CD8-positive, alpha-beta memory T cell (primary cell): Measurements from ENCODE around the gene CDCA7. TPM values are rescaled to one million over a fixed set of nuclear protein-coding genes. Genes with fewer than 3 reads are reported as not detected.
A peak's percentile ranks its signal among the peaks of the same experiment; 100 is the strongest.

Source experiments
- CTCF ChIA-PET: fragments of 350-600 bp; sonication (Branson Sonifier 250); formaldehyde crosslinking; loops from one replicate; lab custom pipeline; 2021; ENCODE audit warnings: antibody characterized with exemption; lab: Charles Lee
- POLR2A ChIA-PET: fragments of 350-600 bp; sonication (Branson Sonifier 250); formaldehyde crosslinking; loops from one replicate; lab custom pipeline; 2021; ENCODE audit warnings: antibody characterized with exemption; lab: Charles Lee
- DNase-seq, 5 donors: peaks; one replicate each; pipeline versions ENCODE4 v3.0.0 to v3.0.0-alpha.2; 2020 to 2022; ENCODE audit warnings: mixed read lengths in 1 of 5
- H3K27ac ChIP-seq: one replicate; pipeline ENCODE4 v1.7.0; 2013; ENCODE audit warnings: low read depth, mild to moderate bottlenecking, low read length, moderate library complexity
- H3K27me3 ChIP-seq: 2 replicates; pipeline ENCODE4 v1.7.0; 2013; ENCODE audit warnings: low read length, mild to moderate bottlenecking; ENCODE audit not compliant: insufficient read depth, poor library complexity, severe bottlenecking
- H3K36me3 ChIP-seq: 2 replicates; pipeline ENCODE4 v1.7.0; 2013; ENCODE audit warnings: mild to moderate bottlenecking, low read length, moderate library complexity; ENCODE audit not compliant: insufficient read depth
- H3K4me1 ChIP-seq: 2 replicates; pipeline ENCODE4 v1.7.0; 2013; ENCODE audit warnings: mild to moderate bottlenecking, low read length, moderate library complexity; ENCODE audit not compliant: insufficient read depth
- H3K4me3 ChIP-seq: 2 replicates; pipeline ENCODE4 v1.7.0; 2013; ENCODE audit warnings: mild to moderate bottlenecking, low read length
- H3K9me3 ChIP-seq: 2 replicates; pipeline ENCODE4 v1.7.0; 2013; ENCODE audit warnings: mild to moderate bottlenecking, low read length
- H3K27ac Mint-ChIP-seq, 8 donors: one replicate each; pipeline ENCODE4 v1.8.0; 2020 to 2021; ENCODE audit warnings: mixed read lengths in 8 of 8, mild to moderate bottlenecking in 6 of 8, inconsistent platforms in 3 of 8, moderate library complexity in 3 of 8
- H3K27me3 Mint-ChIP-seq, 2 donors: one replicate each; pipeline ENCODE4 v1.8.0; 2020 to 2021; ENCODE audit warnings: mixed read lengths in 2 of 2, mild to moderate bottlenecking in 1 of 2, moderate library complexity in 1 of 2
- H3K36me3 Mint-ChIP-seq, 3 donors: one replicate each; pipeline ENCODE4 v1.8.0; 2020 to 2021; ENCODE audit warnings: mixed read lengths in 3 of 3, inconsistent platforms in 1 of 3, mild to moderate bottlenecking in 1 of 3
- H3K4me1 Mint-ChIP-seq, 3 donors: one replicate each; pipeline ENCODE4 v1.8.0; 2020 to 2021; ENCODE audit warnings: mixed read lengths in 3 of 3, inconsistent platforms in 1 of 3, mild to moderate bottlenecking in 1 of 3
- H3K4me3 Mint-ChIP-seq, 7 donors: one replicate each; pipeline ENCODE4 v1.8.0; 2020 to 2021; ENCODE audit warnings: mixed read lengths in 7 of 7, mild to moderate bottlenecking in 6 of 7, moderate library complexity in 4 of 7, inconsistent platforms in 2 of 7
- H3K9me3 Mint-ChIP-seq, 5 donors: one replicate each; pipeline ENCODE4 v1.8.0; 2020 to 2022; ENCODE audit warnings: mixed read lengths in 5 of 5, mild to moderate bottlenecking in 3 of 5, moderate library complexity in 2 of 5, inconsistent platforms in 1 of 5
- polyA plus RNA-seq: library from polyadenylated mRNA; unstranded; fragments of 300-500 nt; fragmentation: Illumina TruSeq; gene quantifications from one replicate; pipeline ENCODE4 v1.2.3, GENCODE V29; 2021
- total RNA-seq, 2 experiments: library from RNA; stranded (reverse); gene quantifications; one replicate each; pipeline ENCODE4 v1.2.3, GENCODE V29; 2021

CDCA7 gene
- total and polyA plus RNA-seq, 3 experiments from 2014 or later = 5.0 to 25.9 (median 23.5) TPM

- no peaks in the 10 kb centered on the region for H3K36me3 ChIP-seq
- peaks cover 26 to 34% (median 30%) of the 10 kb centered on the region in 3 donors for H3K4me1 Mint-ChIP-seq
- H3K4me3 Mint-ChIP-seq = peak overlapping the region in 3 of 7 donors; percentile 85 to 89 (median 89)
- H3K4me1 ChIP-seq = peaks cover 15% of the 10 kb centered on the region
- peaks cover 15% of the 10 kb centered on the region for H3K27me3 ChIP-seq
- H3K27ac ChIP-seq = no peak overlapping the region
- H3K27me3 Mint-ChIP-seq = peaks cover 23 to 67% of the 10 kb centered on the region in 2 donors
- ChIA-PET POLR2A (no interaction called here), CTCF (no interaction called here)
- H3K9me3 ChIP-seq = no peaks in the 10 kb centered on the region
- H3K27ac Mint-ChIP-seq = no peak overlapping the region
- H3K4me3 ChIP-seq = no peak overlapping the region
- H3K9me3 Mint-ChIP-seq = peaks cover 0 to 3% (median 0%) of the 10 kb centered on the region in 5 donors
- DNase-seq = no peak
- no peaks in the 10 kb centered on the region for H3K36me3 Mint-ChIP-seq
These were observed 1.1 kb upstream of the CDCA7 start for GRCh38 chr2:173353556-173353955.

- no peaks in the 10 kb centered on the region for H3K36me3 Mint-ChIP-seq
- H3K9me3 Mint-ChIP-seq = peaks cover 0 to 3% (median 0%) of the 10 kb centered on the region in 5 donors
- Histone ChIP-seq H3K36me3 (no peaks in the 10 kb centered on the region), H3K27me3 (peaks cover 15% of the 10 kb centered on the region), H3K4me3 (peak overlapping the region; percentile 69), H3K27ac (peak overlapping the region; percentile 66), H3K9me3 (no peaks in the 10 kb centered on the region), H3K4me1 (peaks cover 15% of the 10 kb centered on the region)
- DNase-seq = peak in 1 of 5 donors; percentile 7
- H3K27ac Mint-ChIP-seq = peak overlapping the region in 5 of 8 donors; percentile 12 to 71 (median 66)
- peak overlapping the region; percentile 85 to 94 (median 89) for H3K4me3 Mint-ChIP-seq
- POLR2A ChIA-PET = no interaction called here
- CTCF ChIA-PET = no interaction called here
- peaks cover 23 to 71% of the 10 kb centered on the region in 2 donors for H3K27me3 Mint-ChIP-seq
- peaks cover 32 to 39% (median 36%) of the 10 kb centered on the region in 3 donors for H3K4me1 Mint-ChIP-seq
These were observed 545 bp upstream of the CDCA7 start for GRCh38 chr2:173354073-173354581.

- H3K4me1 Mint-ChIP-seq = peaks cover 37 to 47% (median 46%) of the 10 kb centered on the region in 3 donors
- ChIA-PET CTCF (no interaction called here), POLR2A (no interaction called here)
These were observed 627 bp downstream of the CDCA7 start for GRCh38 chr2:173355132-173355865.

GRCh38 chr2:173355866-173356508, 1.3 kb downstream of the CDCA7 start:
- Mint-ChIP-seq H3K27me3 (peaks cover 27 to 67% of the 10 kb centered on the region in 2 donors), H3K27ac (peak overlapping the region in 5 of 8 donors; percentile 8 to 89 (median 77)), H3K9me3 (peaks cover 0 to 3% (median 0%) of the 10 kb centered on the region in 5 donors), H3K4me3 (peak overlapping the region; percentile 70 to 94 (median 85)), H3K4me1 (peaks cover 40 to 52% (median 50%) of the 10 kb centered on the region in 3 donors), H3K36me3 (no peaks in the 10 kb centered on the region)
- Histone ChIP-seq H3K27me3 (peaks cover 15% of the 10 kb centered on the region), H3K4me3 (peak overlapping the region; percentile 51), H3K36me3 (no peaks in the 10 kb centered on the region), H3K9me3 (no peaks in the 10 kb centered on the region), H3K27ac (no peak overlapping the region), H3K4me1 (peaks cover 15% of the 10 kb centered on the region)
- DNase-seq = no peak
- ChIA-PET CTCF (no interaction called here), POLR2A (no interaction called here)

More at GRCh38 chr2:173355132-173355865, 627 bp downstream of the CDCA7 start:
- Histone ChIP-seq H3K27me3 (peaks cover 15% of the 10 kb centered on the region), H3K9me3 (no peaks in the 10 kb centered on the region), H3K36me3 (no peaks in the 10 kb centered on the region), H3K4me1 (peaks cover 15% of the 10 kb centered on the region), H3K27ac (peak overlapping the region; percentile 66), H3K4me3 (peak overlapping the region; percentile 69)
- no peak for DNase-seq
- Mint-ChIP-seq H3K27ac (peak overlapping the region in 4 of 8 donors; percentile 62 to 89 (median 82)), H3K27me3 (peaks cover 23 to 67% of the 10 kb centered on the region in 2 donors), H3K4me3 (peak overlapping the region; percentile 70 to 94 (median 85)), H3K9me3 (peaks cover 0 to 3% (median 0%) of the 10 kb centered on the region in 5 donors), H3K36me3 (no peaks in the 10 kb centered on the region)

- no peak for DNase-seq
- Histone ChIP-seq H3K4me1 (peaks cover 15% of the 10 kb centered on the region), H3K9me3 (no peaks in the 10 kb centered on the region), H3K27ac (no peak overlapping the region), H3K4me3 (no peak overlapping the region), H3K27me3 (peaks cover 15% of the 10 kb centered on the region), H3K36me3 (no peaks in the 10 kb centered on the region)
- Mint-ChIP-seq H3K27me3 (peaks cover 24 to 62% of the 10 kb centered on the region in 2 donors), H3K27ac (peak overlapping the region in 1 of 8 donors; percentile 19), H3K4me3 (no peak overlapping the region), H3K36me3 (no peaks in the 10 kb centered on the region), H3K9me3 (no peaks in the 10 kb centered on the region), H3K4me1 (peaks cover 40 to 52% (median 50%) of the 10 kb centered on the region in 3 donors)
- ChIA-PET POLR2A (no interaction called here), CTCF (no interaction called here)
These were observed 2.7 kb downstream of the CDCA7 start for GRCh38 chr2:173357346-173357745.

- ChIA-PET CTCF (no interaction called here), POLR2A (no interaction called here)
- Histone ChIP-seq H3K27me3 (peaks cover 10% of the 10 kb centered on the region), H3K9me3 (no peaks in the 10 kb centered on the region), H3K4me1 (peaks cover 14% of the 10 kb centered on the region), H3K36me3 (no peaks in the 10 kb centered on the region), H3K27ac (no peak overlapping the region), H3K4me3 (no peak overlapping the region)
- peak overlapping the region in 3 of 8 donors; percentile 40 to 63 (median 54) for H3K27ac Mint-ChIP-seq
- peaks cover 36 to 47% (median 45%) of the 10 kb centered on the region in 3 donors for H3K4me1 Mint-ChIP-seq
- peak overlapping the region in 4 of 7 donors; percentile 2 to 52 (median 46) for H3K4me3 Mint-ChIP-seq
- H3K9me3 Mint-ChIP-seq = no peaks in the 10 kb centered on the region
- no peak for DNase-seq
- H3K36me3 Mint-ChIP-seq = no peaks in the 10 kb centered on the region
- peaks cover 22 to 53% of the 10 kb centered on the region in 2 donors for H3K27me3 Mint-ChIP-seq
These were observed 3.9 kb downstream of the CDCA7 start for GRCh38 chr2:173358616-173359015.

GRCh38 chr2:173359231-173359630, 4.6 kb downstream of the CDCA7 start:
- Histone ChIP-seq H3K4me1 (peaks cover 8% of the 10 kb centered on the region), H3K27ac (no peak overlapping the region)

More at GRCh38 chr2:173359231-173359630, 4.6 kb downstream of the CDCA7 start:
- no peaks in the 10 kb centered on the region for H3K9me3 Mint-ChIP-seq
- POLR2A ChIA-PET = no interaction called here
- no peaks in the 10 kb centered on the region for H3K36me3 Mint-ChIP-seq
- H3K4me1 Mint-ChIP-seq = peaks cover 32 to 41% (median 39%) of the 10 kb centered on the region in 3 donors
- no peaks in the 10 kb centered on the region for H3K9me3 ChIP-seq
- no peak overlapping the region for H3K4me3 ChIP-seq
- H3K36me3 ChIP-seq = no peaks in the 10 kb centered on the region
- peaks cover 4% of the 10 kb centered on the region for H3K27me3 ChIP-seq
- CTCF ChIA-PET = no interaction called here
- H3K4me3 Mint-ChIP-seq = peak overlapping the region in 5 of 7 donors; percentile 15 to 53 (median 50)
- peaks cover 19 to 49% of the 10 kb centered on the region in 2 donors for H3K27me3 Mint-ChIP-seq
- DNase-seq = no peak
- H3K27ac Mint-ChIP-seq = peak overlapping the region in 1 of 8 donors; percentile 63
